HG03039 (cell line): Measurements from ENCODE around the gene YARS2.

Experiments
- ATAC-seq: cut with Tn5 transposase; IDR thresholded peaks from one replicate; pipeline ENCODE4 v1.9.1; 2021; ENCODE audit warnings: mild to moderate bottlenecking, moderate library complexity; ENCODE audit not compliant: unreplicated experiment

The YARS2 gene

GRCh38 chr12:32755654-32756475 lies at the start of gene YARS2:
YARS2 (minus strand) TSS chr12:32755897; CDS start chr12:32755874, 23 bp downstream.
- ATAC-seq: peak; percentile 85

- ATAC-seq: no peak
Observed at GRCh38 chr12:32804301-32804700, 48.6 kb upstream of the YARS2 start.

DNA sequence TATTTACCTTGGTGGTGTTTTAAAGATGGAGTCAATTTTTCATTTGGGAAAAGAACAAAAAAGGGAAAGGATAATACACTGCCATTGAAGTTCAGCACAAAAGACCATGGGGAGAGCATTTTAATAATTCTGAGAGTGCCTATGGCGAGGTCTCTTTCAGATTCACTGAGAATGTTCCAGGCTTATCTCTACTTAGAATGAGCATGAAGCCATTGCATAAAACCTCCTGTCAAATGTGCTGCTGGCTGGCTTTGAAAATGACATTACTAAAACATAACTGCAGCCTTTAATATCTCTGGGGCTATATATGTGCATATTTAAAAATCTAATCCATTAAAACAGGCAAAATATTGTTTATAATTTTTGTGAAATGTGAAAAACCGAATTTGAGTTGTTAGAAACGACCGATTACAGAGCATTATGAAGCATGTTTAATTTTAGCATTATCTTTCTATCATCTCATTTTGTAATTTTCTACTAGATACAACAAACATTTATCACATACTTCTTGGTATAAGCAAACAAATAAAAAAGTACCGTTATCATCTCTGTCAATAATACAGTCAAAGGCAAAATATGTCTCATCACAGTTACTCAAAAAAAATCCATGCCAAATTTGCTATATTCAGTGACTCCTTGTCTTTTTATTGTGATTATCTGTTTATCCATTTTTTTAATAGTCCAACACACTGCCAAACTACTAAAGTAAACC lies 45.7 kb upstream of the YARS2 start:
- ATAC-seq: no peak

GRCh38 chr12:32794281-32794680 lies 38.6 kb upstream of the YARS2 start:
- no peak for ATAC-seq

DNA sequence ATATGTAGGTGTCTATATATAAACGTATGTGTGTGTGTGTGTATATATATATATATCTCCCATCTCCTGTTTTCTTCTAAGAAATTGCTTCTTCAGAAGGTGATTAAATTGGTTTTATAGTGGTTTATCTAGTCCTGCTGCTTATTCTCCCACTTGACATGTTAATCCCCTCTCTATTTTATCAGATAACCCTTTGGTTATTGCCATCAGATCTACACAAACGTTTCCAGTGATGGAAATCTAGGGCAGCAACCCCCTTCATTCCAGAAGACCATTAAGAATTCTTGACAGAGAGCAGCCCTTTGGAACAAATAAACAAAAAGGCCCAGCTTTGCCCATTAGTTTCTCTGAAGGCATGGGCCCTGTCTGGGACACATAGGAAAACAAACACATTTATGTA lies 34.2 kb upstream of the YARS2 start:
- ATAC-seq: no peak

GRCh38 chr12:32789446-32789845 lies 33.7 kb upstream of the YARS2 start:
- no peak for ATAC-seq

DNA sequence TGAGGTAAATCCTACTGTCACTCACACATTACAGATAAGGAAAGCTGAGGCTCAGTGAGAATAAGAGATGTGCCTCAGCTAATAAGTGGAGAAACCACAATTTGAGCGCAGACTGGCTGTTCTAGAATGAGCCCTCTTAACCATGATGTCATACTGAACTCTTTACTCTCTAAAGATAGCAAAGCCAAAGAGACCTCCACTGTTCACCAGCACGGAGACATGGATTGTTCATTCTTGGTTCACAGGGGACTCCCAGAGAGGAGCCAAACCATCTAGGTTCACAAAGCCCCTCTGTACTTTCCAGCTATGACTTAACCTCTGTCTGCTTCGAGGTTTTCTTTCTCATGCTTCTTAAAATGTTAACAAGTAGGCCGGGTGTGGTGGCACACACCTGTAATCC lies 32.7 kb upstream of the YARS2 start:
- no peak for ATAC-seq

GRCh38 chr12:32785557-32785956 lies 29.9 kb upstream of the YARS2 start:
- no peak for ATAC-seq

DNA sequence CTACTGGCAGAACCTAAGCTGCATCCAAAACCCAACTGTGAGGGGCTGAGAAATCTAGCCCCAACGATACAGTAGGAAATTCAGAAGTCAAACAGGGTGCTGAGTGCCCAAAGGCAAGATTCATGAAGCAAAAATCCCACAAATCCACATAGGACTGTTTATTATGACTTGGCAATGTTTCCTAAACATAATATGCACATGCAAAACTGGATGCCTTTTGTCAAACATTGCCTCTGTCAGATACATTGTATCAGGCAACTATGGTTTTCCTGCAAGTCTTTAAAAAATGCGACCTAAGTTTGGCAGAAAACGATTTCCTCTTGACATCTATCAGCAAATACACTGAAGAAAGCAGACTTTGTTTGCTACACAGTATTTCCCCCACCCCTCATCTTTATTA lies 27.3 kb upstream of the YARS2 start:
- no peak for ATAC-seq

GRCh38 chr12:32780071-32780470 lies 24.4 kb upstream of the YARS2 start:
- no peak for ATAC-seq

DNA sequence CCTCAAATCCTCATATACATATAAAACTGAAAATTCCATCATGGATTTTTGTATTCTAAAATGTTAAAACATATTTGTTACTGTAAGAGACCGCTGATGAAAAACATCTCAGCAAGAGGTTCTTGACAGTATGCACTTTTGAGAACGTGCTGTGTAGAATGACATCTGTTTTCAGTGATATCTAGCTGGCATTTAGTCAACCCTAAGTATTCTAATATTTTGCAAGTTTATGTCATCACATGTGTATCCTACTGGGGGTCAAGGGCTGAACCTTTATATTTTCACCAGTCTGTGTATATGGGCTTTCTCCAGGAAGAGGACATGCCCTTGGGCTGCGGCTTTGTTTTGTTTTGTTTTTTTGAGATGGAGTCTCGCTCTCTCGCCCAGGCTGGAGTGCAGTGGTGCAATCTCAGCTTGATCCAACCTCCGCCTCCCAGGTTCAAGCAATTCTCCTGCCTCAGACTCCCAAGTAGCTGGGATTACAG lies 22.0 kb upstream of the YARS2 start:
- no peak for ATAC-seq

GRCh38 chr12:32777159-32777558 lies 21.5 kb upstream of the YARS2 start:
- peak; percentile 54 for ATAC-seq

DNA sequence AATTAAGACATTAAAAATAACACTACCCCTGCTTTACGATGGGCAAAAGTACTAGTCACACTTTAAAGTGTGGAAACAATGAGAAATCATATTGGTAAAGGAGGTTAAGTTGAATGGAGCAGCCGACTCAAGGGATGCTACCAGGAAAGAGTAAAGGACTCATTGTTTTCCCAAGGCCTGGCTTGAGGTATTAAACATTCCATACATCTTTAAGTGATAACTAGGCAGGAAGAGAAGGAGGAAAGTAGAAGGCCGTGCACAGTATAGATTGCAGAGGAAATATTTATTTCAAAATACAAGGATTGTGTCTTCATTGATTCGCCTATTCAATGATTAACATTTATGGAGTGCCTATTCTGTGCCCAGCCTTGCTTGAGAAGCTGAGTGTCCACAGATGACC lies 20.6 kb upstream of the YARS2 start:
- ATAC-seq: no peak

DNA sequence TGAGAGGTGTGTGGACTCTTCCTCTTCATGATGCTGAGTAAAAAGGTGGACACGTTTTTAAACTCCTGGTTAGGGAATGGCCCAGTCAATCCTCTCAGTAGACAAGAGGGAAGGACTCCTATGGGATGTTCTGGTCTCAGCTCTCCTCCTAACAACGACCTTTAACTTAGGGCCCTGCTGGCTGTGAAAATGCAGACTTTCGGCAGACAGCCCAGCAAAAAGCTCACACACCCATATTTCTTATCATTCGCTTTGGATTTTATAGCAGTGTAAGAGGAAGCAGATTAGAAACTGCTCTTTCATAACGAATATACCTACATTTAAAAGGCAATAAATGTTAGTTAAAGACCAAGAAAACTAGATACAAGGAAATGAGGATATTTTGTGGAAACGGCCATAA lies 18.0 kb upstream of the YARS2 start:
- no peak for ATAC-seq

GRCh38 chr12:32770141-32770540 lies 14.4 kb upstream of the YARS2 start:
- ATAC-seq: no peak

GRCh38 chr12:32768518-32768917 lies 12.8 kb upstream of the YARS2 start:
- no peak for ATAC-seq

GRCh38 chr12:32765906-32766305 lies 10.2 kb upstream of the YARS2 start:
- ATAC-seq: no peak

DNA sequence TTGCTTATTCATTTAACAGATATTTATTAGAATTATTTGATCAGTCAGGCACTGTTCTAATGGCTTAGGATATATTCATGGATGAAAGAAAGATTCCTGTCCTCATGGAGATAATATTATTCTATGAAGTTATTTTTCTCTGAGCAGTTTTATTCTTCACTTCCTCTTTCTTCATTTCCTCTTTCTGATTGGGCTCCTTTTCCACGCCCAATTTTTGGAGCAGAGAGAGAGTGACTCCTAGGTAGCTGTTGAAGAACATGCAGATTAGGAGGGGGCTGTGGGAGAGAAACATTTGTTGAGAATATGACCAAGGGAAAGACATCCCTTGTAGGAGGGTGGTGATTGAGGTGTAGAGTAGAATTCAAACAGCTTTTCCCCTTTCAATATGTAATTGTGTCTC lies 6.0 kb upstream of the YARS2 start:
- ATAC-seq: no peak

- no peak for ATAC-seq
Observed at GRCh38 chr12:32757157-32757556, 1.5 kb upstream of the YARS2 start.

- no peak for ATAC-seq
Observed at GRCh38 chr12:32756476-32757066, 874 bp upstream of the YARS2 start.

GRCh38 chr12:32755051-32755653 lies 545 bp downstream of the YARS2 start:
- ATAC-seq: peak; percentile 71
